GM12878 (cell line): Measurements from ENCODE around the gene ZNF180. TPM values are rescaled to one million over a fixed set of nuclear protein-coding genes. Genes with fewer than 3 reads are reported as not detected.

ENCODE experiments used
- ATAC-seq: fragments of 200-7000 bp; cut with Tn5 transposase; 3 replicates; pipeline ENCODE4 v1.9.1; 2020; ENCODE audit warnings: mild to moderate bottlenecking, moderate library complexity
- BruUV-seq: library from RNA; stranded (reverse); fragments of 400-500 nt; replicated peaks from 2 replicates; lab custom pipeline; 2021; lab: Mats Ljungman, UMichigan
- CTCF ChIA-PET: fragments of 300-600 bp; sonication (Branson Sonifier 250); formaldehyde crosslinking; extraction: SDS; loops from one replicate; lab custom pipeline; 2021; ENCODE audit warnings: inconsistent platforms; lab: Yijun Ruan, JAX
- POLR2A ChIA-PET: fragments of 350-600 bp; formaldehyde crosslinking; extraction: SDS; loops from one replicate; lab custom pipeline; 2021; ENCODE audit warnings: inconsistent platforms; lab: Charles Lee
- RAD21 ChIA-PET: fragments of 300-600 bp; sonication (Branson Sonifier 250); formaldehyde crosslinking; loops from one replicate; lab custom pipeline; 2023; ENCODE audit warnings: antibody characterized with exemption; ENCODE audit not compliant: unreplicated experiment; lab: Charles Lee
- SMC1A ChIA-PET: fragments of 300-600 bp; sonication (Branson Sonifier 250); formaldehyde crosslinking; loops from one replicate; lab custom pipeline; 2023; ENCODE audit not compliant: unreplicated experiment, uncharacterized antibody; lab: Charles Lee
- DNase-seq: peaks from one replicate; pipeline ENCODE4 v3.0.0-alpha.2; 2011; ENCODE audit warnings: low read depth, low spot score
- FAIRE-seq: peaks from 3 replicates; lab custom pipeline; 2011; peaks lifted over from hg19 to GRCh38; lab: Jason Lieb, UNC
- H2AFZ ChIP-seq: 2 replicates; pipeline ENCODE4 v1.6.0; 2011; ENCODE audit warnings: low read depth, low read length, control low read depth; ENCODE audit not compliant: control insufficient read depth
- H3K27ac ChIP-seq: 2 replicates; pipeline ENCODE4 v1.5.1; 2011; ENCODE audit warnings: control low read depth; ENCODE audit not compliant: control insufficient read depth, insufficient read depth
- H3K27me3 ChIP-seq, 2 experiments: replicated peaks in 1 of 2; 2 replicates each; pipeline versions ENCODE4 v1.6.0 to v1.6.1; 2011; ENCODE audit warnings: low read length in 1 of 2; ENCODE audit not compliant: control insufficient read depth in 2 of 2, insufficient read depth in 2 of 2
- H3K36me3 ChIP-seq, 2 experiments: 2 replicates each; pipeline ENCODE4 v1.5.1; 2011; ENCODE audit warnings: low read length in 1 of 2; ENCODE audit not compliant: control insufficient read depth in 2 of 2, insufficient read depth in 2 of 2
- H3K4me1 ChIP-seq: 2 replicates; pipeline ENCODE4 v1.6.1; 2011; ENCODE audit warnings: mild to moderate bottlenecking, low read length, moderate library complexity, mixed read lengths; ENCODE audit not compliant: control insufficient read depth, insufficient read depth
- H3K4me2 ChIP-seq: 2 replicates; pipeline ENCODE4 v1.6.0; 2011; ENCODE audit warnings: control low read depth; ENCODE audit not compliant: control insufficient read depth, insufficient read depth
- H3K4me3 ChIP-seq: fragments of 200-600 bp; sonication (generic); 2 replicates; pipeline ENCODE4 v1.5.1; 2016
- H3K79me2 ChIP-seq: 2 replicates; pipeline ENCODE4 v1.6.0; 2011; ENCODE audit warnings: low read length; ENCODE audit not compliant: control insufficient read depth, insufficient read depth
- H3K9ac ChIP-seq: 2 replicates; pipeline ENCODE4 v1.8.0; 2011; ENCODE audit warnings: low read length, control low read depth, mixed read lengths; ENCODE audit not compliant: control insufficient read depth, insufficient read depth
- H3K9me3 ChIP-seq: replicated peaks from 3 replicates; pipeline ENCODE4 v1.5.1; 2011; ENCODE audit warnings: mild to moderate bottlenecking, low read length; ENCODE audit not compliant: control insufficient read depth, insufficient read depth
- H4K20me1 ChIP-seq: 2 replicates; pipeline ENCODE4 v1.6.0; 2011; ENCODE audit not compliant: control insufficient read depth, insufficient read depth
- CBFB ChIP-seq: IDR thresholded peaks from 2 replicates; pipeline ENCODE4 v1.6.1; 2016; ENCODE audit warnings: antibody characterized with exemption, low read depth
- HDAC2 ChIP-seq: fragments of 200-600 bp; sonication (generic); IDR thresholded peaks from 2 replicates; pipeline ENCODE4 v1.6.1; 2017
- PRDM15 ChIP-seq: fragments of 450-650 bp; formaldehyde crosslinking; IDR thresholded peaks from 2 replicates; pipeline ENCODE4 v1.4.0; 2020; ENCODE audit warnings: mild to moderate bottlenecking, moderate library complexity
- SIN3A ChIP-seq: IDR thresholded peaks from 2 replicates; pipeline ENCODE4 v1.6.1; 2012; ENCODE audit warnings: low read depth, low read length, improper control_type of control experiment
- TAF1 ChIP-seq: IDR thresholded peaks from 2 replicates; pipeline ENCODE4 v1.6.1; 2011; ENCODE audit warnings: mild to moderate bottlenecking, low read depth, low read length, borderline replicate concordance
- ZZZ3 ChIP-seq: IDR thresholded peaks from 2 replicates; pipeline ENCODE4 v1.6.1; 2011; ENCODE audit warnings: low read depth; ENCODE audit not compliant: control insufficient read depth, insufficient read length
- WGBS: methylation state at CpG from one replicate; pipeline ENCODE4 v1.1.6; 2016; ENCODE audit warnings: low lambda C conversion rate; ENCODE audit not compliant: insufficient replicate concordance, insufficient coverage; ENCODE audit errors: missing lambda C conversion rate; 5-methylcytosine and 5-hydroxymethylcytosine counted together
- in situ Hi-C: fragments of 300-500 bp; cut with MboI; formaldehyde crosslinking; loops from 9 replicates; pipeline ENCODE4 v1.14.3; 2018; ENCODE audit warnings: mixed read lengths
- intact Hi-C: fragments of 100-400 bp; cut with micrococcal nuclease; formaldehyde crosslinking; loops from one replicate; pipeline ENCODE4 v1.14.2; 2022; ENCODE audit not compliant: unreplicated experiment
- polyA plus RNA-seq, 11 experiments: library from polyadenylated mRNA; depleted of rRNA in 4 of 11; unstranded in 6 of 11; stranded (reverse) in 5 of 11; fragments of >200 nt; fragmentation: Nextera tagmentation in 4 of 11; fragmentation: Illumina TruSeq in 1 of 11; extraction: Ambion mirVana in 4 of 11; extraction: Trizol in 1 of 11; gene quantifications; 1 replicate in 1 of 11; 2 replicates in 10 of 11; pipeline versions ENCODE4 v1.2.1 to v1.2.3, GENCODE V29; 2011 to 2016; ENCODE audit warnings: inconsistent platforms in 2 of 11, missing spikeins in 2 of 11, low read depth in 1 of 11
- total RNA-seq, 4 experiments: library from RNA; depleted of rRNA in 3 of 4; stranded (reverse); fragments of >200 nt in 3 of 4; fragmentation: Illumina TruSeq in 1 of 4; extraction: Trizol in 1 of 4; gene quantifications; 2 replicates each; pipeline versions ENCODE4 v1.2.1 to v1.2.3, GENCODE V29; 2013 to 2021
- TF ChIP-seq, protein P1 (sequence below): fragments of 450-650 bp; IDR thresholded peaks from 2 replicates; pipeline ENCODE4 v1.6.1; 2017; ENCODE audit warnings: mild to moderate bottlenecking, moderate library complexity

ZNF180 gene
- total and polyA plus RNA-seq, 10 of the 15 experiments (the other 5 are each of a cell fraction or from before 2014, with no cell fraction given): 1.6 to 9.0 (median 5.5) TPM

GRCh38 chr19:44548736-44549135, 48.4 kb upstream of the ZNF180 start:
- no peak for DNase-seq
- H3K9me3 ChIP-seq: no peaks in the 10 kb centered on the region; the same call in 2 of the 3 replicates
- no peak overlapping the region for H2AFZ ChIP-seq
- no peaks in the 10 kb centered on the region for H4K20me1 ChIP-seq
- H3K4me2 ChIP-seq: no peak overlapping the region
- TF ChIP-seq HDAC2: no peak
- TF ChIP-seq, all 136 proteins: peak for 0
- 44% methylated on average over 4 of the region's 4 CpGs for WGBS
- Histone ChIP-seq H3K27ac (no peak overlapping the region), H3K27me3 (no peaks in the 10 kb centered on the region), H3K9ac (no peak overlapping the region), H3K79me2 (no peaks in the 10 kb centered on the region), H3K4me3 (no peak overlapping the region), H3K4me1 (no peaks in the 10 kb centered on the region), H3K36me3 (no peaks in the 10 kb centered on the region)
- intact Hi-C loops (no loop called here), in situ Hi-C loops (no loop called here)
- ChIA-PET POLR2A (no interaction called here), RAD21 (no interaction called here), CTCF (interaction anchor here (1.3 kb wide), 2 partner anchors 11 to 22 kb away, joined by 3 to 4 read pairs; no protein-coding TSS in a partner anchor), SMC1A (no interaction called here)
- ATAC-seq (no peak), FAIRE-seq (no peak)
- no TSS peak for BruUV-seq

GRCh38 chr19:44544031-44544430, 43.7 kb upstream of the ZNF180 start:
- Histone ChIP-seq H3K9ac (no peak overlapping the region), H4K20me1 (no peaks in the 10 kb centered on the region), H3K4me3 (no peak overlapping the region), H2AFZ (no peak overlapping the region), H3K4me2 (no peak overlapping the region), H3K27me3 (no peaks in the 10 kb centered on the region), H3K9me3 (no peaks in the 10 kb centered on the region), H3K79me2 (no peaks in the 10 kb centered on the region), H3K27ac (no peak overlapping the region), H3K36me3 (no peaks in the 10 kb centered on the region), H3K4me1 (no peaks in the 10 kb centered on the region)
- CTCF ChIA-PET: no interaction called here
- intact Hi-C loops (no loop called here), in situ Hi-C loops (no loop called here)
- ATAC-seq: no peak
- POLR2A ChIA-PET: no interaction called here
- FAIRE-seq: no peak
- DNase-seq: no peak
- TF ChIP-seq, protein P1, sequence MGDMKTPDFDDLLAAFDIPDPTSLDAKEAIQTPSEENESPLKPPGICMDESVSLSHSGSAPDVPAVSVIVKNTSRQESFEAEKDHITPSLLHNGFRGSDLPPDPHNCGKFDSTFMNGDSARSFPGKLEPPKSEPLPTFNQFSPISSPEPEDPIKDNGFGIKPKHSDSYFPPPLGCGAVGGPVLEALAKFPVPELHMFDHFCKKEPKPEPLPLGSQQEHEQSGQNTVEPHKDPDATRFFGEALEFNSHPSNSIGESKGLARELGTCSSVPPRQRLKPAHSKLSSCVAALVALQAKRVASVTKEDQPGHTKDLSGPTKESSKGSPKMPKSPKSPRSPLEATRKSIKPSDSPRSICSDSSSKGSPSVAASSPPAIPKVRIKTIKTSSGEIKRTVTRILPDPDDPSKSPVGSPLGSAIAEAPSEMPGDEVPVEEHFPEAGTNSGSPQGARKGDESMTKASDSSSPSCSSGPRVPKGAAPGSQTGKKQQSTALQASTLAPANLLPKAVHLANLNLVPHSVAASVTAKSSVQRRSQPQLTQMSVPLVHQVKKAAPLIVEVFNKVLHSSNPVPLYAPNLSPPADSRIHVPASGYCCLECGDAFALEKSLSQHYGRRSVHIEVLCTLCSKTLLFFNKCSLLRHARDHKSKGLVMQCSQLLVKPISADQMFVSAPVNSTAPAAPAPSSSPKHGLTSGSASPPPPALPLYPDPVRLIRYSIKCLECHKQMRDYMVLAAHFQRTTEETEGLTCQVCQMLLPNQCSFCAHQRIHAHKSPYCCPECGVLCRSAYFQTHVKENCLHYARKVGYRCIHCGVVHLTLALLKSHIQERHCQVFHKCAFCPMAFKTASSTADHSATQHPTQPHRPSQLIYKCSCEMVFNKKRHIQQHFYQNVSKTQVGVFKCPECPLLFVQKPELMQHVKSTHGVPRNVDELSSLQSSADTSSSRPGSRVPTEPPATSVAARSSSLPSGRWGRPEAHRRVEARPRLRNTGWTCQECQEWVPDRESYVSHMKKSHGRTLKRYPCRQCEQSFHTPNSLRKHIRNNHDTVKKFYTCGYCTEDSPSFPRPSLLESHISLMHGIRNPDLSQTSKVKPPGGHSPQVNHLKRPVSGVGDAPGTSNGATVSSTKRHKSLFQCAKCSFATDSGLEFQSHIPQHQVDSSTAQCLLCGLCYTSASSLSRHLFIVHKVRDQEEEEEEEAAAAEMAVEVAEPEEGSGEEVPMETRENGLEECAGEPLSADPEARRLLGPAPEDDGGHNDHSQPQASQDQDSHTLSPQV: no peak
- TF ChIP-seq SIN3A (no peak), PRDM15 (no peak), CBFB (no peak), ZZZ3 (no peak), TAF1 (no peak)
- WGBS: 7% methylated on average over 2 of the region's 2 CpGs
- RAD21 ChIA-PET: no interaction called here
- no TSS peak for BruUV-seq
- SMC1A ChIA-PET: no interaction called here
